Activated CD8-positive, alpha-beta T cell treated with anti-CD3 and anti-CD28 coated beads for 36 hours (primary cell): ENCODE results near the gene UBE2O. TPM values are rescaled to one million over a fixed set of nuclear protein-coding genes. Genes with fewer than 3 reads are reported as not detected.

Experiments used
- ATAC-seq: fragments of 200-7000 bp; cut with Tn5 transposase; one replicate; pipeline ENCODE4 v1.10.0; 2021; ENCODE audit warnings: mild to moderate bottlenecking, moderate library complexity
- CTCF ChIA-PET: fragments of 350-600 bp; sonication (Branson Sonifier 250); formaldehyde crosslinking; loops from one replicate; lab custom pipeline; 2021; ENCODE audit warnings: antibody characterized with exemption; lab: Charles Lee
- POLR2A ChIA-PET: fragments of 350-600 bp; sonication (Branson Sonifier 250); formaldehyde crosslinking; loops from one replicate; lab custom pipeline; 2021; ENCODE audit warnings: antibody characterized with exemption; lab: Charles Lee
- DNase-seq: peaks from one replicate; pipeline ENCODE4 v3.0.0-alpha.2; 2020
- H3K27ac Mint-ChIP-seq: one replicate; pipeline ENCODE4 v1.8.0; 2021; ENCODE audit warnings: mild to moderate bottlenecking, mixed read lengths
- H3K27me3 Mint-ChIP-seq: one replicate; pipeline ENCODE4 v1.8.0; 2021; ENCODE audit warnings: mixed read lengths
- H3K36me3 Mint-ChIP-seq: one replicate; pipeline ENCODE4 v1.8.0; 2021; ENCODE audit warnings: low read depth, mixed read lengths
- H3K4me1 Mint-ChIP-seq: one replicate; pipeline ENCODE4 v1.8.0; 2021; ENCODE audit warnings: low read depth, mixed read lengths
- H3K4me3 Mint-ChIP-seq: one replicate; pipeline ENCODE4 v1.8.0; 2021; ENCODE audit warnings: mild to moderate bottlenecking, moderate library complexity, mixed read lengths
- H3K9me3 Mint-ChIP-seq: one replicate; pipeline ENCODE4 v1.8.0; 2021; ENCODE audit warnings: mixed read lengths
- CTCF ChIP-seq: fragments of 200-600 bp; IDR thresholded peaks from one replicate; pipeline ENCODE4 v1.8.0; 2022; ENCODE audit warnings: antibody characterized with exemption, mild to moderate bottlenecking
- intact Hi-C: fragments of 100-400 bp; cut with micrococcal nuclease; formaldehyde crosslinking; loops from one replicate; pipeline ENCODE4 v1.10.0; 2022
- total RNA-seq, 2 experiments: library from RNA; stranded (reverse); gene quantifications; one replicate each; pipeline ENCODE4 v1.2.3, GENCODE V29; 2021

UBE2O gene
- total RNA-seq, 2 experiments from 2014 or later = 36.8 to 39.5 TPM

- H3K27ac Mint-ChIP-seq = no peak overlapping the region
Observed at GRCh38 chr17:76411247-76411646, 41.7 kb downstream of the UBE2O start.

GRCh38 chr17:76410328-76410965 is 42.5 kb downstream of the UBE2O start:
- POLR2A ChIA-PET = no interaction called here
- peaks cover 2% of the 10 kb centered on the region for H3K36me3 Mint-ChIP-seq
- H3K4me3 Mint-ChIP-seq = no peak overlapping the region
- CTCF ChIA-PET = interaction anchor here (0.8 to 3.2 kb wide), 10 partner anchors 12 to 103 kb away, joined by 3 to 16 read pairs (median 3); partner anchors contain the start of gene SPHK1
- no peaks in the 10 kb centered on the region for H3K27me3 Mint-ChIP-seq
- ATAC-seq (no peak), DNase-seq (no peak)
- no peaks in the 10 kb centered on the region for H3K9me3 Mint-ChIP-seq
- H3K27ac Mint-ChIP-seq = no peak overlapping the region
- TF ChIP-seq CTCF = no peak
- peaks cover 9% of the 10 kb centered on the region for H3K4me1 Mint-ChIP-seq
- intact Hi-C loops = no loop called here

More at GRCh38 chr17:76411247-76411646, 41.7 kb downstream of the UBE2O start:
- CTCF ChIA-PET = interaction anchor here (0.8 to 3.2 kb wide), 10 partner anchors 13 to 101 kb away, joined by 3 to 16 read pairs (median 3); partner anchors contain the start of gene SPHK1
- no peak for TF ChIP-seq CTCF
- Mint-ChIP-seq H3K36me3 (peaks cover 2% of the 10 kb centered on the region), H3K27me3 (no peaks in the 10 kb centered on the region), H3K4me3 (no peak overlapping the region), H3K9me3 (no peaks in the 10 kb centered on the region), H3K4me1 (peaks cover 9% of the 10 kb centered on the region)
- ATAC-seq (no peak), DNase-seq (no peak)
- POLR2A ChIA-PET = interaction anchor here (0.6 to 1.4 kb wide), 2 partner anchors 24 to 506 kb away, joined by 4 read pairs; partner anchors contain the start of gene MRPL38
- intact Hi-C loops = no loop called here

- peak; percentile 88 for TF ChIP-seq CTCF
- DNase-seq (peak; percentile 81), ATAC-seq (peak; percentile 81)
- H3K27me3 Mint-ChIP-seq = no peaks in the 10 kb centered on the region
- intact Hi-C loops = loop anchor here (5.0 kb wide), 1 partner anchor 99 kb away; no protein-coding TSS in a partner anchor
- POLR2A ChIA-PET = interaction anchor here (0.6 to 1.3 kb wide), 3 partner anchors 76 to 897 kb away, joined by 3 read pairs; no protein-coding TSS in a partner anchor
- H3K36me3 Mint-ChIP-seq = peaks cover 10% of the 10 kb centered on the region
- no peak overlapping the region for H3K27ac Mint-ChIP-seq
- H3K9me3 Mint-ChIP-seq = no peaks in the 10 kb centered on the region
- H3K4me3 Mint-ChIP-seq = no peak overlapping the region
- CTCF ChIA-PET = interaction anchor here (0.7 to 4.1 kb wide), 36 partner anchors 9 to 395 kb away, joined by 3 to 35 read pairs (median 4); partner anchors contain the start of genes AANAT and SPHK1
- H3K4me1 Mint-ChIP-seq = peaks cover 8% of the 10 kb centered on the region
Observed at GRCh38 chr17:76408037-76408849, 44.7 kb downstream of the UBE2O start.

- no peak for DNase-seq
- Mint-ChIP-seq H3K36me3 (peaks cover 14% of the 10 kb centered on the region), H3K4me3 (no peak overlapping the region), H3K4me1 (peaks cover 4% of the 10 kb centered on the region), H3K27ac (no peak overlapping the region), H3K9me3 (no peaks in the 10 kb centered on the region), H3K27me3 (no peaks in the 10 kb centered on the region)
- CTCF ChIA-PET = interaction anchor here (0.8 to 4.1 kb wide), 17 partner anchors 9 to 394 kb away, joined by 3 to 35 read pairs (median 6); partner anchors contain the start of gene SPHK1
- ATAC-seq = no peak
- POLR2A ChIA-PET = interaction anchor here (1.3 kb wide), 1 partner anchor 99 kb away, joined by 3 read pairs; no protein-coding TSS in a partner anchor
- TF ChIP-seq CTCF = no peak
- intact Hi-C loops = loop anchor here (5.0 kb wide), 1 partner anchor 100 kb away; no protein-coding TSS in a partner anchor
Observed at GRCh38 chr17:76407509-76407908, 45.4 kb downstream of the UBE2O start.
